IMR-90 (cell line): ENCODE results near the gene ARFGAP2. TPM values are rescaled to one million over a fixed set of nuclear protein-coding genes. Genes with fewer than 3 reads are reported as not detected.

ENCODE experiments used
- ATAC-seq: fragments of 200-7000 bp; cut with Tn5 transposase; 2 replicates; pipeline ENCODE4 v1.9.1; 2020; ENCODE audit warnings: low read depth, mild to moderate bottlenecking, moderate library complexity
- BruUV-seq: library from RNA; stranded (reverse); fragments of 400-500 nt; replicated peaks from 2 replicates; lab custom pipeline; 2021; lab: Mats Ljungman, UMichigan
- CTCF ChIA-PET: fragments of 300-600 bp; formaldehyde crosslinking; extraction: SDS; loops from one replicate; lab custom pipeline; 2021; ENCODE audit warnings: antibody characterized with exemption; lab: Yijun Ruan, JAX
- POLR2A ChIA-PET: fragments of 300-600 bp; sonication (Branson Sonifier 250); formaldehyde crosslinking; loops from one replicate; lab custom pipeline; 2022; ENCODE audit warnings: antibody characterized with exemption; ENCODE audit not compliant: unreplicated experiment; lab: Charles Lee
- DNase-seq: peaks from one replicate; pipeline ENCODE4 v3.0.0; 2013
- H2AFZ ChIP-seq: replicated peaks from 2 replicates; pipeline ENCODE3; 2013; ENCODE audit warnings: low read length, mild to moderate bottlenecking; ENCODE audit not compliant: poor library complexity
- H2AK5ac ChIP-seq: 2 replicates; pipeline ENCODE4 v1.6.1; 2013; ENCODE audit warnings: low read depth, low read length, inconsistent platforms
- H2AK9ac ChIP-seq: replicated peaks from 2 replicates; pipeline ENCODE3; 2013; ENCODE audit warnings: mild to moderate bottlenecking, low read depth, low read length, moderate library complexity; ENCODE audit not compliant: poor library complexity
- H2BK120ac ChIP-seq: 2 replicates; pipeline ENCODE4 v1.6.1; 2013; ENCODE audit warnings: low read depth, low read length, inconsistent platforms
- H2BK15ac ChIP-seq: 3 replicates; pipeline ENCODE4 v1.6.1; 2013; ENCODE audit warnings: low read depth, low read length, inconsistent platforms
- H2BK20ac ChIP-seq: 2 replicates; pipeline ENCODE4 v1.6.1; 2013; ENCODE audit warnings: low read depth, mild to moderate bottlenecking, inconsistent platforms, low read length, moderate library complexity
- H2BK5ac ChIP-seq: 2 replicates; pipeline ENCODE4 v1.6.1; 2013; ENCODE audit warnings: mild to moderate bottlenecking, low read depth, low read length, inconsistent platforms; ENCODE audit not compliant: poor library complexity, severe bottlenecking
- H3K14ac ChIP-seq: replicated peaks from 2 replicates; pipeline ENCODE4 v1.6.1; 2013; ENCODE audit warnings: low read depth, low read length, inconsistent platforms
- H3K18ac ChIP-seq: 2 replicates; pipeline ENCODE4 v1.6.1; 2013; ENCODE audit warnings: low read depth, low read length, control low read depth
- H3K23ac ChIP-seq: 2 replicates; pipeline ENCODE4 v1.6.1; 2013; ENCODE audit warnings: low read depth, low read length, inconsistent platforms
- H3K27ac ChIP-seq: 2 replicates; pipeline ENCODE4 v1.5.1; 2013; ENCODE audit warnings: mild to moderate bottlenecking, control low read depth, low read length; ENCODE audit not compliant: insufficient read depth
- H3K27me3 ChIP-seq: 2 replicates; pipeline ENCODE4 v1.6.1; 2013; ENCODE audit warnings: low read length; ENCODE audit not compliant: control insufficient read depth, insufficient read depth
- H3K36me3 ChIP-seq: 2 replicates; pipeline ENCODE4 v1.6.1; 2013; ENCODE audit warnings: low read length, mixed read lengths; ENCODE audit not compliant: control insufficient read depth, insufficient read depth
- H3K4ac ChIP-seq: 2 replicates; pipeline ENCODE4 v1.6.1; 2013; ENCODE audit warnings: low read depth, low read length, inconsistent platforms
- H3K4me1 ChIP-seq: 2 replicates; pipeline ENCODE4 v1.6.1; 2013; ENCODE audit warnings: low read length, mixed read lengths; ENCODE audit not compliant: control insufficient read depth, insufficient read depth
- H3K4me2 ChIP-seq: 2 replicates; pipeline ENCODE4 v1.6.1; 2013; ENCODE audit warnings: low read depth, mild to moderate bottlenecking, control low read depth, low read length, moderate library complexity
- H3K4me3 ChIP-seq: 2 replicates; pipeline ENCODE4 v1.5.1; 2013; ENCODE audit warnings: low read depth, mild to moderate bottlenecking, control low read depth, low read length, moderate library complexity; ENCODE audit not compliant: insufficient read depth
- H3K56ac ChIP-seq: 2 replicates; pipeline ENCODE4 v1.6.1; 2013; ENCODE audit warnings: low read length, inconsistent platforms; ENCODE audit not compliant: insufficient read depth; ENCODE audit errors: extremely low read depth
- H3K79me1 ChIP-seq, 2 experiments: 2 replicates each; pipeline ENCODE4 v1.6.1; 2013; ENCODE audit warnings: low read length in 2 of 2, inconsistent platforms in 1 of 2, low read depth in 1 of 2
- H3K9ac ChIP-seq: 2 replicates; pipeline ENCODE4 v1.6.1; 2013; ENCODE audit warnings: low read depth, low read length, control low read depth
- H3K9me1 ChIP-seq: 2 replicates; pipeline ENCODE4 v1.6.1; 2013; ENCODE audit warnings: low read length, inconsistent platforms; ENCODE audit not compliant: insufficient read depth
- H3K9me3 ChIP-seq: 2 replicates; pipeline ENCODE4 v1.6.1; 2013; ENCODE audit warnings: low read length; ENCODE audit not compliant: control insufficient read depth, insufficient read depth
- H4K20me1 ChIP-seq: 2 replicates; pipeline ENCODE4 v1.6.1; 2013; ENCODE audit warnings: low read length, inconsistent platforms; ENCODE audit not compliant: insufficient read depth
- H4K5ac ChIP-seq: 2 replicates; pipeline ENCODE4 v1.6.1; 2013; ENCODE audit warnings: mild to moderate bottlenecking, low read depth, low read length, control low read depth
- H4K8ac ChIP-seq, 2 experiments: 2 replicates each; pipeline ENCODE4 v1.6.1; 2013; ENCODE audit warnings: low read depth in 2 of 2, low read length in 2 of 2, control low read depth in 1 of 2, inconsistent platforms in 1 of 2
- H4K91ac ChIP-seq: 2 replicates; pipeline ENCODE4 v1.6.1; 2013; ENCODE audit warnings: low read depth, low read length, inconsistent platforms; ENCODE audit not compliant: insufficient read depth
- CEBPB ChIP-seq: IDR thresholded peaks from 2 replicates; pipeline ENCODE4 v1.6.1; 2012; ENCODE audit warnings: low read depth, low read length, improper control_type of control experiment
- POLR2A ChIP-seq: IDR thresholded peaks from 2 replicates; pipeline ENCODE4 v1.6.1; 2012; ENCODE audit warnings: mild to moderate bottlenecking, low read depth, low read length
- RCOR1 ChIP-seq: IDR thresholded peaks from 2 replicates; pipeline ENCODE4 v1.6.1; 2012; ENCODE audit warnings: mild to moderate bottlenecking, low read length, improper control_type of control experiment; ENCODE audit not compliant: insufficient replicate concordance
- RFX5 ChIP-seq: IDR thresholded peaks from 2 replicates; pipeline ENCODE4 v1.8.0; 2012; ENCODE audit warnings: low read depth, mild to moderate bottlenecking, low read length, moderate library complexity
- SMC3 ChIP-seq: fragments of 150-350 bp; IDR thresholded peaks from 2 replicates; pipeline ENCODE4 v1.6.1; 2016; ENCODE audit warnings: low read depth, mild to moderate bottlenecking, antibody characterized with exemption, low read length, moderate library complexity
- WGBS, 2 experiments: methylation state at CpG; one replicate each; pipeline versions ENCODE4 v1.1.5 to v1.1.7; 2013; ENCODE audit warnings: missing lambda C conversion rate in 2 of 2; ENCODE audit not compliant: insufficient read length in 1 of 2; ENCODE audit errors: extremely low coverage in 2 of 2; 5-methylcytosine and 5-hydroxymethylcytosine counted together
- dilution Hi-C: fragments of 300-500 bp; cut with HindIII; formaldehyde crosslinking; loops from one replicate; pipeline ENCODE4 v1.14.3; 2018; ENCODE audit warnings: low sequenced_read_pairs; ENCODE audit not compliant: unreplicated experiment
- in situ Hi-C: fragments of 300-500 bp; cut with MboI; formaldehyde crosslinking; loops from 3 replicates; pipeline ENCODE4 v1.14.3; 2019; ENCODE audit warnings: low sequenced_read_pairs, inconsistent platforms, mixed read lengths
- intact Hi-C: fragments of 100-400 bp; cut with micrococcal nuclease; formaldehyde crosslinking; loops from 2 replicates; pipeline ENCODE4 v1.10.0; 2022
- polyA plus RNA-seq, 3 experiments: library from polyadenylated mRNA; depleted of rRNA; stranded (reverse); fragments of >200 nt; gene quantifications; 2 replicates each; pipeline ENCODE4 v1.2.3, GENCODE V29; 2012; ENCODE audit warnings: low replicate concordance in 1 of 3
- total RNA-seq: library from RNA; depleted of rRNA; stranded (reverse); fragments of >200 nt; gene quantifications from 2 replicates; pipeline ENCODE4 v1.2.3, GENCODE V29; 2012
- TF ChIP-seq, protein P1 (sequence below): fragments of 150-350 bp; IDR thresholded peaks from 2 replicates; pipeline ENCODE4 v1.6.1; 2016; ENCODE audit warnings: low read depth, mild to moderate bottlenecking, low read length, moderate library complexity, borderline replicate concordance

ARFGAP2 gene
- total and polyA plus RNA-seq, 2 of the 4 experiments (the other 2 are of a cell fraction), result 54.7 to 87.8 TPM

DNA sequence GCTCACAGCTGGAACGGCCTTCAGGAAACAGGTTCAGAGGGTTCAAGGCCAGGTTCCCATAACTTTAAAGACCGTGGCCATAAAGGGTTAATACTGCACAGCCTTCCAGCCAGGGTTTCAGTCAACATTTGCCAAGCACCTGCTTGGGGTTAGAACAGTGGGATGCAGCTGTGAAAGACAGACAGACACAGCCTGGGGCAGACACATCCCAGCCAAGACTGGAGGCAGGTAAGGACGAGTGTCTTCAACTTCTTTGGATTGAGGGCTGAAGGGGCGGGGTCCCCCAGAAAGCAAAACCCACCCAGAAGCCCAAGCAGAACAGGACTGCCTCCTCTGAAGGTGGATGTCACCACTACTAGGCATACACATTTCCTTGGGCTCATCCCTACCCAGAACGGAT, 14.3 kb downstream of the ARFGAP2 start:
- CTCF ChIA-PET, result no interaction called here
- H3K27me3 ChIP-seq, result no peaks in the 10 kb centered on the region
- no peak overlapping the region for H4K5ac ChIP-seq
- H3K4me3 ChIP-seq, result no peak overlapping the region
- ATAC-seq, result no peak
- no peak for DNase-seq
- H3K23ac ChIP-seq, result no peak overlapping the region
- no peak overlapping the region for H3K4ac ChIP-seq
- H3K4me1 ChIP-seq, result no peaks in the 10 kb centered on the region
- H4K91ac ChIP-seq, result no peak overlapping the region
- no peak overlapping the region for H2BK20ac ChIP-seq
- H3K27ac ChIP-seq, result no peak overlapping the region
- dilution Hi-C loops (no loop called here), in situ Hi-C loops (no loop called here), intact Hi-C loops (no loop called here)
- BruUV-seq, result no TSS peak
- peak overlapping the region; percentile 27 for H2AFZ ChIP-seq
- H2BK120ac ChIP-seq, result no peak overlapping the region
- H3K79me1 ChIP-seq, result peaks cover 0 to 35% of the 10 kb centered on the region in 2 experiments; a peak in 3 of 4 replicates
- no peak overlapping the region for H3K14ac ChIP-seq
- no peak overlapping the region for H2BK15ac ChIP-seq
- 83% methylated on average over 1 of the region's 5 CpGs; no CpG with 5 or more reads in 1 of the 2 experiments for WGBS, 2 experiments
- H3K56ac ChIP-seq, result no peak overlapping the region
- no peak overlapping the region for H2BK5ac ChIP-seq
- no peaks in the 10 kb centered on the region for H3K9me1 ChIP-seq
- no peak overlapping the region for H3K4me2 ChIP-seq
- POLR2A ChIA-PET, result interaction anchor here (1.1 kb wide), 1 partner anchor 10 kb away, joined by 6 read pairs; no protein-coding TSS in a partner anchor
- H4K20me1 ChIP-seq, result peaks cover 30% of the 10 kb centered on the region
- no peak overlapping the region; the same call in 1 of the 2 replicates for H2AK5ac ChIP-seq
- H2AK9ac ChIP-seq, result no peak overlapping the region
- H3K18ac ChIP-seq, result no peak overlapping the region
- no peak overlapping the region for H3K9ac ChIP-seq
- no peak for TF ChIP-seq RFX5
- TF ChIP-seq RCOR1, result no peak
- no peak for TF ChIP-seq CEBPB
- TF ChIP-seq, protein P1, sequence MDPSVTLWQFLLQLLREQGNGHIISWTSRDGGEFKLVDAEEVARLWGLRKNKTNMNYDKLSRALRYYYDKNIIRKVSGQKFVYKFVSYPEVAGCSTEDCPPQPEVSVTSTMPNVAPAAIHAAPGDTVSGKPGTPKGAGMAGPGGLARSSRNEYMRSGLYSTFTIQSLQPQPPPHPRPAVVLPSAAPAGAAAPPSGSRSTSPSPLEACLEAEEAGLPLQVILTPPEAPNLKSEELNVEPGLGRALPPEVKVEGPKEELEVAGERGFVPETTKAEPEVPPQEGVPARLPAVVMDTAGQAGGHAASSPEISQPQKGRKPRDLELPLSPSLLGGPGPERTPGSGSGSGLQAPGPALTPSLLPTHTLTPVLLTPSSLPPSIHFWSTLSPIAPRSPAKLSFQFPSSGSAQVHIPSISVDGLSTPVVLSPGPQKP, result no peak
- TF ChIP-seq POLR2A, result no peak
- no peak for TF ChIP-seq SMC3
- no peak overlapping the region for H4K8ac ChIP-seq
- peaks cover 34% of the 10 kb centered on the region for H3K36me3 ChIP-seq
- H3K9me3 ChIP-seq, result no peaks in the 10 kb centered on the region
